ENCODE measurements around the gene DCBLD1. TPM values are rescaled to one million over a fixed set of nuclear protein-coding genes. Genes with fewer than 3 reads are reported as not detected.

DCBLD1 gene
- 39.2 and 54.2 TPM in 2 replicates for total RNA-seq

GRCh38 chr6:117482240-117483003 is at the start of gene DCBLD1:
Gene DCBLD1 (plus strand): TSS chr6:117482674. CDS start chr6:117482782, 108 bp downstream.

Other genes with a start within 250 kb of the DCBLD1 start
- gene VGLL2, start 217.1 kb upstream of the DCBLD1 start, total RNA-seq = not detected in 2 replicates
- gene ROS1, start 56.7 kb upstream of the DCBLD1 start, total RNA-seq = 0.07 TPM in 2 replicates
- 51.5 and 56.3 TPM in 2 replicates for gene GOPC, start 119.8 kb downstream of the DCBLD1 start, total RNA-seq
- gene NUS1, start 192.8 kb downstream of the DCBLD1 start, total RNA-seq = 22.9 and 30.0 TPM in 2 replicates